K562 (cell line): Measurements from ENCODE around the gene RASD1.

Experiments
- CREB1 ChIP-seq, 2 experiments: sonication (generic) in 1 of 2; formaldehyde crosslinking in 1 of 2; IDR thresholded peaks; 2 replicates each; pipeline versions ENCODE4 v1.6.1 to v1.8.0; 2012 to 2022; ENCODE audit warnings: inconsistent platforms in 1 of 2, mild to moderate bottlenecking in 1 of 2, missing genetic modification reagents in 1 of 2, moderate library complexity in 1 of 2
- CTCF ChIP-seq, 3 experiments: IDR thresholded peaks in 2 of 3; conservative IDR thresholded peaks in 1 of 3; 2 replicates each; pipeline ENCODE4 v1.5.1; 2011 to 2012; ENCODE audit warnings: low read length in 3 of 3, mild to moderate bottlenecking in 3 of 3, control low read depth in 2 of 3, improper control_type of control experiment in 1 of 3, inconsistent platforms in 1 of 3, low read depth in 1 of 3, mixed read lengths in 1 of 3, moderate library complexity in 1 of 3; ENCODE audit not compliant: insufficient read depth in 2 of 3
- FOXA1 ChIP-seq: fragments of 450-650 bp; IDR thresholded peaks from 2 replicates; pipeline ENCODE4 v1.6.1; 2016; ENCODE audit warnings: mild to moderate bottlenecking, borderline replicate concordance
- KAT2B ChIP-seq: IDR thresholded peaks from one replicate; pipeline ENCODE4 v1.6.1; 2012; ENCODE audit warnings: low read depth, mild to moderate bottlenecking, control low read depth, inconsistent platforms, low read length, moderate library complexity
- MED1 ChIP-seq: sonication (generic); formaldehyde crosslinking; IDR thresholded peaks from 2 replicates; pipeline ENCODE4 v1.8.1; 2023; ENCODE audit warnings: missing genetic modification reagents, borderline replicate concordance
- POLR2AphosphoS5 ChIP-seq: IDR thresholded peaks from 2 replicates; pipeline ENCODE4 v1.6.1; 2011; ENCODE audit warnings: mild to moderate bottlenecking, low read depth, low read length, moderate library complexity; ENCODE audit not compliant: control insufficient read depth, insufficient read depth
- RAD21 ChIP-seq, 2 experiments: fragments of 250-450 bp in 1 of 2; fragments of 450-650 bp in 1 of 2; sonication (Bioruptor Pico) in 1 of 2; formaldehyde crosslinking in 1 of 2; IDR thresholded peaks in 1 of 2; conservative IDR thresholded peaks in 1 of 2; 2 replicates each; pipeline versions ENCODE4 v1.4.0 to v1.8.0; 2020 to 2022; ENCODE audit warnings: mild to moderate bottlenecking in 2 of 2, moderate library complexity in 1 of 2
- RBM22 ChIP-seq: fragments of 200-400 bp; formaldehyde crosslinking; IDR thresholded peaks from 2 replicates; pipeline ENCODE4 v1.6.1; 2018; ENCODE audit warnings: low read length, low read depth; ENCODE audit not compliant: poor library complexity, severe bottlenecking
- SREBF2 ChIP-seq: sonication (generic); formaldehyde crosslinking; IDR thresholded peaks from 2 replicates; pipeline ENCODE4 v1.4.0; 2020; ENCODE audit warnings: mild to moderate bottlenecking, missing genetic modification reagents
- TAF1 ChIP-seq: IDR thresholded peaks from 2 replicates; pipeline ENCODE4 v1.6.1; 2011; ENCODE audit warnings: mild to moderate bottlenecking, low read length, moderate library complexity; ENCODE audit not compliant: insufficient read depth, control insufficient read depth, severe bottlenecking; ENCODE audit errors: extremely low read depth
- TBL1XR1 ChIP-seq, 2 experiments: IDR thresholded peaks; 2 replicates each; pipeline ENCODE4 v1.6.1; 2012; ENCODE audit warnings: improper control_type of control experiment in 2 of 2, low read length in 2 of 2, mild to moderate bottlenecking in 1 of 2
- TRIM28 ChIP-seq: fragments of 450-650 bp; IDR thresholded peaks from 2 replicates; pipeline ENCODE4 v1.6.1; 2017
- ZKSCAN1 ChIP-seq: fragments of 150-350 bp; IDR thresholded peaks from 2 replicates; pipeline ENCODE4 v1.6.1; 2016; ENCODE audit warnings: low read depth, low read length
- ZNF212 ChIP-seq: fragments of 450-650 bp; formaldehyde crosslinking; IDR thresholded peaks from 2 replicates; pipeline ENCODE4 v1.4.0; 2020; ENCODE audit warnings: mild to moderate bottlenecking

GRCh38 chr17:17497845-17498520, 1.8 kb upstream of the RASD1 start:
- TF ChIP-seq SREBF2 (CRISPR knock-in tag) (no peak), KAT2B (no peak), FOXA1 (no peak), POLR2AphosphoS5 (no peak), CTCF (IDR thresholded peaks at IDR 0.05 in 2 of 3, conservative IDR thresholded peaks at IDR 0.05 in 1 of 3; ENCODE audit: insufficient read depth in 2 of 3, low read depth in 1 of 3, low read length in 3 of 3) (no peak), TRIM28 (no peak), ZKSCAN1 (no peak), TBL1XR1 (IDR thresholded peaks at IDR 0.05; ENCODE audit: low read length in 2 of 2) (no peak), RAD21 (CRISPR knock-in tag; conservative IDR thresholded peaks at IDR 0.05 in 1 of 2, IDR thresholded peaks at IDR 0.05 in 1 of 2) (no peak), RBM22 (no peak), ZNF212 (CRISPR knock-in tag) (no peak), TAF1 (no peak), CREB1 (IDR thresholded peaks at IDR 0.05) (no peak), CREB1 (CRISPR knock-in tag; IDR thresholded peaks at IDR 0.05) (no peak), MED1 (CRISPR knock-in tag) (no peak)
